GM21526 (cell line): ENCODE measurements around the gene BCL2L2.

ENCODE experiments used
- ATAC-seq: cut with Tn5 transposase; IDR thresholded peaks from one replicate; pipeline ENCODE4 v1.9.1; 2021; ENCODE audit warnings: moderate library complexity; ENCODE audit not compliant: unreplicated experiment, low FRiP score

BCL2L2 gene

DNA sequence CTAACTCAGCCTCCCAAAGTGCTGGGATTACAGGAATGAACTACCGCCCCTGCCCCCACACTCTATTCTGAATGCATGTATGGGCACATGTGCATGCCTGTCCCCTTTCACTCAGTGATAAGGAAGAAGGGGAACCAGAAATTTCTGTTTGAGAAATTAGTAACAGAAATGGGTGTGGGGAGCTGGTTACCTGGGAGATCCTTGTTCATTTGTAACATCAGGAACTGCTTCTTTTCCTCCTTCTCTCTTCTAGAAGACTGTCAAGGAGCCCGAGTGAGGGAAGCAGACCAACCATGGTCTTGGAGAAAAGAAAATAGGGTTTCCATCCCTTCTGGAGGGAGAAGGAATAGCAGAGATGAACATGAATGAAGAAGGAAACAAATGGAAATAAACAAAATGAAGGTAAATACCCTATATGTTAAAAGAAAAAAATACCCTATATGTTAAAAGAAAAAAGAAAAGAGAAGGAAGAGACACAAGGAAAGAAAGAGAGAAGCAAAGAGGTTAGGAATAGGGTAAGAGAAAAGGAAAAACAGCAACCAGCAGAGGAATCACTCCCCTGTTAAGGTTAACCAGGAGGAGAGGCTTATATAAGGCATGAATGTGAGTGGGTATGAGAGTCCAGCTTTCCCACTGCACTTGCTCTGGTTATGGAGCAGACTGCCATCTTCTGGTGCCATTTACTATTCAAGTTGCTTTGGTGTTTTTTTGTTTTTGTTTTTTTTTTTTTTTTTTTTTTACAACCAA lies 7.2 kb upstream of the BCL2L2 start:
- ATAC-seq: no peak

DNA sequence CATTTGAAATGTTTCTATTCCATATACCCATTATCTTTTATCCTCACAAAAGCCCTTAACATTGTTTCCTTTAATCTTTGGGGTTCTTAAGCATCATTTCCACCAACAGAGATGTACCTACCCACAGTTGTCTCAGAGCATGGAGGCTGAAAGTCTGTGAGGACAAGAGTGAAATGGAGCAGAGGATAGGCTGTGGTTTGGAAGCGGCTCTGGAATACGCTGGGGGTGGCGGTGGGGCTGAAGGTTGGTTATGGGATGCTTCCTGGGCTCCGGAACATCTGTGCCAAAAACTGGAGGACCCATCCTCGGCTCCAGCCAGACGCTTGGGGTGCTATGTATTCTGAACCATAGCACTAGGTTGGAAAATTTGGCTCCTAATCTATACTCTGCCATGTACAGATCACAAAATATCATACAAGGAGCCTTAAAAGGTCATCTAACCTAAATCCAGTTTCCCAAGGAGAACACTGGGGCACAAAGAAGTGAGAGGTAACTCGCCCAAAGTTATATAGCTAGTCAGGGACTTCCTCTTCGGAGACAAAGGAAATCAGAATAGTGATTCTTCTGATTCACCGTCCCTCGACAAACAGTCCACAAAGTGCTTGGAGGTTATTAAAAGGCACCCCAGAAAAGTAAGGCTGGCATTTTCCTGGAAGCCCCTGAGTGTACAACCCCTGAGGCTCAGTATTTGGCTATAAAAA lies 6.5 kb upstream of the BCL2L2 start:
- no peak for ATAC-seq

DNA sequence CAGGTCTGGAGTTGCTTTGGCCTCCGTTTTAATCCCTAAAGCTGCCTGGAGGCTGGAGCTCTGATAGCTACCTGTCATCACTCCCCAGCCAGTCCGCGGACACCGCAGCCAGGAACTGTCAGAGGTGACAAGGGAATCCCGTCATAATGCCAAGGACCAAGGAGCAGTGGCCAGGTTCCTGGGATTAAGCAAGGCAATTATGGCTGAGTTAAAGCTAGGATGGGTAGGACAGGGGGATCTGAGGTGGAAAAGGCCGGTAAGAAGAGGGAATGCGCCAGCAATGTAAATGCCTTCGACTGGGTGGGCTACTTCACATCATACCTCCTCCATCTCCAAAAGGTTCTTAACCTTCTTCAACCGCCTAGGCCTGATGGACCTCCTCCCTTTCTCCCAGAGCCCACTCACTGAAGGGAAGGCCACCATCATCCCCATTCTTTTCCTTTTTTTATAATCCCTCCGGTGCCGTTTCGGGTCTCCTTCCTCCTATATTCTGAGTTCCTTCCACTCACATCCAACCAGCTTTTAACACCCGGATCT lies 5.9 kb upstream of the BCL2L2 start:
- no peak for ATAC-seq

DNA sequence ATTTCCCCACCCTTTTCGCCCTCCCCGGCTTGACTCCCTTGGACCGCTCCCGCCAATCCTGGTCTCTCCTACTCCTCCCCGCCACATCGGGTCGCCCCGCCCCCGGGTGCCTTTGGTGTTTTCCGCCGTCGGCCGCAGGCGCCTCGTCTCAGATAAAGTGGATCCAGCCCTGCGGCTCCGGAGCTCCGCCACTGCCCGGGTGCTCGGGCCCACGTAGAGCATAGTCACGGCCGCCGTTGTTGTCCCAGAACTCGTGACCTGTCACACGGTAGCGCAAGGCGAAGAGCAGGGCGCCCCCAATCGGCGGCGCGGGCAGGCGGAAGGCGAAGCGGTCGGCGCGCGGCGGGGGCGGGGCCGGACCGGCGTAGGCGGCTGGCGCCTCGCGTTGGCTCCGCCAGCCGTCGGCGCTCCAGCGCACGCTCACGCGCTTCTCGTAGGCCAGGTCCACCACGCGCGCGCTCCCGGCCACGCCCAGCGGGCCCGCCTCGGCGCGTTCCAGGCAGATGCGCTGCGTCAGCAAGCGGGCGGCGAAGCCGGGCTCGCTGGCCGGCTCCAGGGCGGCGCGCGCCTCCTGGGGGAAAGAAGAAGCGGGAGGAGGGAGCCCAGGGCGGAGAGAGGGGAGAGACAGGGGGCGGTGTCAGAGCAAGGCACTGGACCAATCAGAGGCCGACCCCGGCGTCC lies 5.2 kb upstream of the BCL2L2 start:
- ATAC-seq: peak; percentile 69

DNA sequence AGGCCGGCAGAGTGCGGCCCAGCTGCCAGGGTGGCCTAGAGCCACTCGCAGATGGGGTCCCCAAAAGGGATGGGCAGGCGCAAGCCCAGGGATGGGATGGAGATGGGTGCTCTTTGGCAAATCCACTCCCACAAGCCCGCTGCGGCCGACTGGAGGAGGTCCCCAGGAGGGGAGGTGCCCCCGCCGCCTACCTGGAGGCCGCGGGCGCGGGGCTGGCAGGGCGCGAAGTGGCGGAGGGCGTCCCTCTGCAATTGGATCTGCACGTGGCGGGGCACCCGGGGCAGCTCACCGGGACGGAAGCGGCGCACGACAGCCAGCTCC lies 4.7 kb upstream of the BCL2L2 start:
- ATAC-seq: peak; percentile 15

DNA sequence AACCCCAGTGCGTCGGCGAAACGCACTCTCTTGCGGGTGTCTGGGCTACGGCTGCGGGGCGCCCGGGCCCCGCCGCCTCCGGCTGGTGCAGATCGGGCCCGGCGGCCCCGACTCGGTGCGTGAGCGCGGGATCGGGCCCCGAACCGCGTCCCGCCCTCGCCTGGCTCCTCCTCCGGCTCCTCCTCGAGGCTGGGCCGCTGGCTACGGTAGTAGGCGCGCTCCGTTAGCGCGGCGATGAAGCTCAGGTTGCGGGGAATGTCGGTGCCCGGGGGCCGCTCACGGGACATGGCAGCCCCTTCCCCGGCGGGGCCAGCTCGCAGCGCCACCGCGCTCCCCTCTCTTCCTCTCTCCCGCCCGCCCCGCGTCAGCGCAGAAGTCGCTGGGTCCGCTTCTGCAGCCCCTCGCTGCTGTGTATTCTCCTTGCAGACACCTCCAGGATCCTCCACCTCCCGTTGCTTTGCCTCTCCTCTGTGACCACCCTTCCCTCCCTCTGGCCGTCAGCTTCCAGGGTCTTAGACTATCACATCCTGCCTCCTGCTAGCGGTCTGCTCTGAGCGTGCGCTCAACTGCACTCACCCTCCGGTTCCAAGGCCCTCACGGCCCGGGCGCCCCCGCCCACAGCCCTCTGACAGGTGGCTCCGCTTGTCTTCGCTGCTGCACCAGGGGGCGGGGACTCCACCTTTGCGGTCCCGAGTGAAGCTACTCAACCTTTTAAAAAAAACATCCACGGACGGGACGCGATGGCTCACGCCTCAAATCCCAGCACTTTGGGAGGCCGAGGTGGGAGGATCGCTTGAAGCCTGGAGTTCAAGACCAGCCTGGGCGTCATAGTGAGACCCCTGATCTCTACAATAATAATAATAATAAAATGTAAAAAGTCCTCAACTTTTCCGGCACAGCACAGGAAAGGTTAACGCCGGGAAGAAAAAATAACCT lies 4.1 kb upstream of the BCL2L2 start, which contains the start of gene PPP1R3E:
TSS of gene PPP1R3E (minus strand) at position 570 of the 936 bp plus-strand sequence. CDS start at position 287, 283 bp downstream.
- ATAC-seq: peak; percentile 37

DNA sequence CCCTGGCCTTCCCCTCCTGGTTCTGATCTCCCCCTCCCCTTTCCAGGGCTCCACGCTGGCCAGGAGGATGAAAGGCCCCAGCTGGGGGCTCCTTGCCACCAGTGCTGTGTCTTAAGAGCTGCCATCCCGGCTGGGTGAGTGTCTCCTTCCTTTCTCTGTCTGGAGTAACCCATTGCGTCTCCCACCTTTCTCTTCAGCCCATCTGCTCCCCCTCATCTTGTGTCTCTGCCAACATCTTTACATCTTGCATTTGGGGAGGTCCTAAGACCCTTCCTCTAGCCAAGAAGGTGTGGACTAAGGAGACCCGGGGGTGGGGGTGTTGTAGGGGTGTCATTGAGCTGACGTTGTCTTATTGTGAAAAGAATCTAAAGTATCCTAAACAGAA lies 505 bp downstream of the BCL2L2 start:
- ATAC-seq: no peak

DNA sequence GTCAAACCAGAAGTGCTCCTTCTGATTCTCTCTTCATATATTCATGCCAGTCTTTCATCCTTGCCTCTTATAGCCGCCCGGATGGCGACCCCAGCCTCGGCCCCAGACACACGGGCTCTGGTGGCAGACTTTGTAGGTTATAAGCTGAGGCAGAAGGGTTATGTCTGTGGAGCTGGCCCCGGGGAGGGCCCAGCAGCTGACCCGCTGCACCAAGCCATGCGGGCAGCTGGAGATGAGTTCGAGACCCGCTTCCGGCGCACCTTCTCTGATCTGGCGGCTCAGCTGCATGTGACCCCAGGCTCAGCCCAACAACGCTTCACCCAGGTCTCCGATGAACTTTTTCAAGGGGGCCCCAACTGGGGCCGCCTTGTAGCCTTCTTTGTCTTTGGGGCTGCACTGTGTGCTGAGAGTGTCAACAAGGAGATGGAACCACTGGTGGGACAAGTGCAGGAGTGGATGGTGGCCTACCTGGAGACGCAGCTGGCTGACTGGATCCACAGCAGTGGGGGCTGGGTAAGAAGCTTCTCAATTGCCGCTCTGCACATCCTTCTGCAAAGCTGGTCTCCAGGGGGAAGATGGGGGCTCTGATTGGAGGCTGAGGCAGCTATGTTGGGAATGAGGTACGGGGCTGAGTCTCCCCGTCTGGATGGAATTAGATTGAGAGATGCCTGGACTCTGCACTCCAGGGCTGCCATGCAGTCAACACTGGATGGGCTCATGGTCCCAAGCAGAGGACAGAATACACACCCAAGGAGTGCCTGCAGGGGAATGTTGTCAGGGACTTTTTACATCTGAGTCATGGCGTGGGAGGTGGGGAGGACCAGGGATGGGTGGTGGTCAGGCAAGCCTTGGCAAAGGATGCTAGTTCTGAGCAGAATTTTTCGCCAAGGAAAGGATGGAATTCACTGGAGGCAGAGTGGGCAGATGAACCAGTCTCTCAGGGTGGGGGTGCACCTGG lies 1.3 kb downstream of the BCL2L2 start:
- no peak for ATAC-seq

DNA sequence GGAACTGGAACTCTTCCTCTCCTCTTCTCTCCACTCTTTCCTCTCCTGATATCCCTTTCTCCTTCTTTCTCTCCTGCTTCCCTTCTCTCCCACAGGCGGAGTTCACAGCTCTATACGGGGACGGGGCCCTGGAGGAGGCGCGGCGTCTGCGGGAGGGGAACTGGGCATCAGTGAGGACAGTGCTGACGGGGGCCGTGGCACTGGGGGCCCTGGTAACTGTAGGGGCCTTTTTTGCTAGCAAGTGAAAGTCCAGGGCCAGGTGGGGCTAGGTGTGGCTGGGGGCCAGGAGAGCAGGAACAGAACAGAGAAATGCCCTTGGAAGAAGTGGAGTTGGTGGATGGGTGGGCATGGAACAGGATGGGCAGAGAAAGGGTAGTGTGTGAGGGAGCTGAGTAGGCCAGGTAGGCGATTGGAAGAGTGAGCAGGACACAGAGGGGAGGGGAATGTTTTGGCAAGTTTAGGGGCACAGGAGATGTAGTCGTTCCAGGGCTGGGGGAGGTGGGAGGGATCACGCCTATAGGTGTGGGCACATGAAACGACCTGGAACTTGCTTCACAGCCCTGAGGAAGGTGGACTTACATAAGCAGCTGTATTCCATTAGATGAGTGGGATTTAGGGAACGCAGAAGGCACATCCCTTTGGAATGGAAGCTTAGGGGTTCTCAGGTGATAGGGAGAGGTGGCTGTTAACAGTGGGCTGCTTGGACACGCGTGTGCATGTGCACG lies 2.2 kb downstream of the BCL2L2 start:
- ATAC-seq: no peak

DNA sequence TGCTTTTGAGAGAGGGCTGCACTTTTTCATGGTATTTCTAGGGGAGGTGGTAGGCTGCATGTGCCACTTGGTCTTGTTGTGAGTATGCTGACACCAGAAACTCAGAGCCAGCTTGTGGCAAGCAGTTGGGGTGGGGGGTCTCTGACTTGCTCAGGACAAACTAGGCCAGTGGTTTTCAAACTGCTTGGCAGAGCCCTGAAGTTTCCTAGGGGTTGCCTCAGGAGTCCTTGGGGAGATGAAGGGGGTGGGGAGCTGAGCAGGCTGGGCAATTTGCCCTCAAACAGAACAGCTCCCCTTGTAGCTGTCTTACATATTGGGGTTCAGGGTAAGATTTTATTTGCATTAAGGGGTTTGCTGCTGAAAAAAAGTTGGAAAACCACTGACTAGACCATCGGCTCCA lies 3.9 kb downstream of the BCL2L2 start:
- no peak for ATAC-seq

DNA sequence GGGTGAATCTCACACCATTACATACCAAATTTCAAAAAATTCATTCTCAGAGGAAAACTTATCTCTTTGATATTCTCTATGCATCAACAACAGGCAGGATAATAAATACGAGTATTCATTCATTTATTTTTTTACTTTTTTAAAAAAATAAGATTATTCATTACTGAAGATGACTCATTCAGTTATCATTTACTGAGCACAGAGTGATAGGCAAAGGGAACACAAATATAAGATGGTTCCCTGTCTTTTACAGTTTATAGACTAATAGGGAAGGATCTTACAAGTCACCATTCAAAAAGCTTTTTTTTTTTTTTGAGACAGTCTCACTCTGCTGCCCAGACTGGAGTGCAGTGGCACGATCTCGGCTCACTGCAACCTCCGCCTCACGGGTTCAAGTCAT lies 9.7 kb downstream of the BCL2L2 start:
- no peak for ATAC-seq

DNA sequence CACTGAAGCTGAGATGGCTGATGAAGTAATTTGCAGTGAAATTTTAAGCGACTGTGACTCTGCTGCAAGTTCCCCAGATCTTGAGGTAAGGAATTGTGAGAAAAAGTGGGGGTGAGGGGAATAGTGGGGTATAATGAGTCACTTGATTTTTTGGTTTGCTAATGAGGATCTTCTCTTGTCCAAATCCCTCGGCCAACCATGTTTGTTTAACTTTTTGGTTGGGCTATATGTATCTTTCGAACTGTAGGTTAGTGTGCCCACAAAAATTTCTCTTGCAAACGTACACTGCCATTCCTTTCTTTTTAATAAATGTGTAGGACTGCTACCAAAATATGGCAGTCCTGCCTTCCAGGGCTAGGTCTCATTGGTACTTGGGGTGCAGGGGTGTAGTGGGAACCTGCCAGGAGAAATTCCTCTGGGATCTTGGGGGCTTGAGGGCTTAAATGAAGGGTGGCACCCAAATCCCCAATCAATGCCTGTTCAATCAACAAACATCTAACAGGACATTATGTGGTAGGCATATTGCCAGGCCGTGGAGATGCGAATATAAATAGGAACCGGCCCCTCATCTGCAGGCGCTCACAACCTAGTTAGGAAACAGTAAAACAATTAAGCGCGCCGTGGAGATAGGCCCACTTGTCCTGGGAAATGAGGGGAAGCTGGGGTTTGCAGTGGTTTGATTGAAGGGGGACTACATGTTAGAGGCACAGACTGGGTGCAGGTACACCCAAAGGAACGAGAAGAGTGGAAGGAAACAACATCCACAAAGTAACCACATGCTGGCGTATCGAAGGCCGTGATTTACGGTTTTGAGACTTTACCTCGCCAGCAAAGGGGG lies 13.3 kb downstream of the BCL2L2 start:
- no peak for ATAC-seq

DNA sequence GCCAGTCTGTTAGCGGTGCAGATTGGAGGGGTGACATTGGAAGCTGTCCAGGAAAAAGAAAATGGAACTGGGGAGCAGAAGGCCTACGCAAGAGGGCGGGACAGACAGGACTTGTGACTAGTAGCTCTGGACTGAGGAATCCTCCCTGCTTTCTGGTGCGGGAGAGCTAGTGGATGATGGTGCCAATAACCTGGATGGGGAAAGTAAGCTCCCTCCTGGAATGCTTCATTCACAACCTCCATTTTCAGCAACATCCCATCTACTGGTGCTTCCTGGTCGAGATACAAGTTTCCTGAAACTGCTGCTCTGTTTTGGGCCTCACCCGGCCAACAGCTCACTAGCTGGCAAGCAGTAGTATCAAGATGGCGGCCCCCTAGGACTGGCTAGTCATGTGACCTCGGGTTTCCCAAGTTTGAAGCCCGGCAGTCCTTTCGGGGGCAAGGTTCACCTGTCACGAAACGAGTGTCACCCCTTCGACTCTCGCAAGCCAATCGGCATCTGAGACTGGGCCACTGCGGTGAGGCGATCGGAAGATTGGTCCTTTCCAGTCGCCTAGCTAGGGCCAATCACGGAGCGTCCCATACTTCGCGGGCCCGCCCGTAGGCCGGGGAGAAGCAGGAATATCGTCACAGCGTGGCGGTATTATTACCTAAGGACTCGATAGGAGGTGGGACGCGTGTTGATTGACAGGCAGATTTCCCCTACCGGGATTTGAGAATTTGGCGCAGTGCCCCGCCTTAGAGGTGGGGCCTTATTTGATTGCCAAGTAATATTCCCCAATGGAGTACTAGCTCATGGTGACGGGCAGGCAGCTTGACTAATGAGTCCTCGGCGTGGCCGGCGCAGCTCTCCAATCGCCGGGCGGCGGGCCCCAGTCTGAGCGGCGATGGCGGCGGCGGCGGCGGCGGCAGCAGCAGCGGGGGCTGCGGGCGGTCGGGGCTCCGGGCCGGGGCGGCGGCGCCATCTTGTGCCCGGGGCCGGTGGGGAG lies 14.2 kb downstream of the BCL2L2 start, which contains the start of gene PABPN1:
TSS of gene PABPN1 (plus strand) at position 874 of the 988 bp plus-strand sequence. CDS start at position 887, 13 bp downstream.
- peak; percentile 88 for ATAC-seq

DNA sequence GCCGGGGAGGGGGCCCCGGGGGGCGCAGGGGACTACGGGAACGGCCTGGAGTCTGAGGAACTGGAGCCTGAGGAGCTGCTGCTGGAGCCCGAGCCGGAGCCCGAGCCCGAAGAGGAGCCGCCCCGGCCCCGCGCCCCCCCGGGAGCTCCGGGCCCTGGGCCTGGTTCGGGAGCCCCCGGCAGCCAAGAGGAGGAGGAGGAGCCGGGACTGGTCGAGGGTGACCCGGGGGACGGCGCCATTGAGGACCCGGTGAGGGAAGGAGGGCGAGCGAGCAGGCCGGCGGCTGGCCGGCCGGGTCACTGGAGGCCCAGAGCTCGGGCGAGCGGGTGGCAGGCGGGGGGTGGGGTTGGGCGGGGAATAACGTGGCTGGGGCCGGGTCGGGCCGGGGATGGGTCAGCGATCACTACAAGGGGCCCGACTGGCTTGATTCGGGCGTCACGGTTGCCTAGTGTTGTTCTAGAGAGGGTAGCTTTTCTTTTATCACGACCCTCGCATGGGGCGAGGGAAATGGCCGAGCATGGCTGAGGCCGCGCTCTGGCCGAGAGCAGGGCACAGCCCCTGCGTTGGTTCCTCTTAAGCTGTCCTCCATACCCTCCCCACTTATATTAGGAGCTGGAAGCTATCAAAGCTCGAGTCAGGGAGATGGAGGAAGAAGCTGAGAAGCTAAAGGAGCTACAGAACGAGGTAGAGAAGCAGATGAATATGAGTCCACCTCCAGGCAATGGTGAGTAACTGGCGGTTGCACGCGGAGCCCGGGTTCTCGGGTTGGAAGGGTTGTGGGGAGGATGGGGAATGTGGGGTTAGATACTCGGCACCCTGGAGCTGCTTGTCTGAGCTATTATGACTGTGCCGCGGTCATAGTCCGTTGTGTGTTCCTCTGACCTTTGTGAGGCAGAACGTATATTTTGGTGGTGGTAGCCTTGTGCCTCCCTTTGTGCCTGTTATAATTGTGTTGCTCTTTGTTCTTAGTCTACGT lies 15.2 kb downstream of the BCL2L2 start:
- peak; percentile 5 for ATAC-seq
